OCI-LY7 (cell line): ENCODE results near the gene USP4. TPM values are rescaled to one million over a fixed set of nuclear protein-coding genes. Genes with fewer than 3 reads are reported as not detected.

Experiments used
- BruUV-seq: library from RNA; stranded (reverse); fragments of 400-500 nt; replicated peaks from 2 replicates; lab custom pipeline; 2021; lab: Mats Ljungman, UMichigan
- CTCF ChIA-PET: fragments of 300-600 bp; sonication (Branson Sonifier 250); formaldehyde crosslinking; loops from one replicate; lab custom pipeline; 2022; ENCODE audit warnings: antibody characterized with exemption; ENCODE audit not compliant: unreplicated experiment; lab: Charles Lee
- POLR2A ChIA-PET: fragments of 300-600 bp; sonication (Branson Sonifier 250); formaldehyde crosslinking; loops from one replicate; lab custom pipeline; 2022; ENCODE audit warnings: antibody characterized with exemption; lab: Charles Lee
- DNase-seq: peaks from one replicate; pipeline ENCODE4 v3.0.0-alpha.2; 2015; ENCODE audit warnings: low spot score
- H2AFZ ChIP-seq: fragments of 200-600 bp; sonication (generic), shearing (Covaris generic); 2 replicates; pipeline ENCODE4 v1.6.1; 2014; ENCODE audit warnings: mild to moderate bottlenecking, antibody characterized with exemption, low read length, moderate library complexity
- H3K27ac ChIP-seq: fragments of 200-600 bp; sonication (generic); 2 replicates; pipeline ENCODE4 v1.5.1; 2014; ENCODE audit warnings: mixed run types, low read depth, mild to moderate bottlenecking, moderate library complexity, low read length, inconsistent platforms; ENCODE audit not compliant: poor library complexity, severe bottlenecking
- H3K36me3 ChIP-seq: fragments of 200-600 bp; sonication (generic); 2 replicates; pipeline ENCODE4 v1.6.1; 2014; ENCODE audit warnings: mild to moderate bottlenecking, antibody characterized with exemption, low read length, moderate library complexity, mixed read lengths; ENCODE audit not compliant: insufficient read depth
- H3K4me1 ChIP-seq: fragments of 200-600 bp; sonication (generic); 2 replicates; pipeline ENCODE4 v1.5.1; 2014; ENCODE audit warnings: mild to moderate bottlenecking, low read length; ENCODE audit not compliant: insufficient read depth, poor library complexity, severe bottlenecking
- H3K4me2 ChIP-seq: fragments of 200-600 bp; sonication (generic); 2 replicates; pipeline ENCODE4 v1.6.1; 2014; ENCODE audit warnings: mild to moderate bottlenecking, low read length
- H3K4me3 ChIP-seq: fragments of 200-600 bp; sonication (generic); 2 replicates; pipeline ENCODE4 v1.5.1; 2014; ENCODE audit warnings: mild to moderate bottlenecking, low read depth, low read length; ENCODE audit not compliant: poor library complexity, severe bottlenecking
- H3K79me2 ChIP-seq: fragments of 200-600 bp; sonication (generic); 2 replicates; pipeline ENCODE4 v1.6.1; 2016; ENCODE audit warnings: low read depth, mild to moderate bottlenecking, low read length, moderate library complexity, mixed read lengths; ENCODE audit not compliant: insufficient read depth
- H3K9me2 ChIP-seq: fragments of 200-600 bp; sonication (generic); 2 replicates; pipeline ENCODE4 v1.6.1; 2016; ENCODE audit warnings: mild to moderate bottlenecking, low read length, mixed read lengths; ENCODE audit not compliant: insufficient read depth
- H3K9me3 ChIP-seq: fragments of 200-600 bp; sonication (generic); 2 replicates; pipeline ENCODE4 v1.6.1; 2014; ENCODE audit warnings: mild to moderate bottlenecking, mixed run types, low read length, mixed read lengths
- H4K20me1 ChIP-seq: fragments of 200-600 bp; sonication (generic); 2 replicates; pipeline ENCODE4 v1.6.1; 2014; ENCODE audit warnings: mild to moderate bottlenecking, antibody characterized with exemption, low read length, moderate library complexity, mixed read lengths; ENCODE audit not compliant: insufficient read depth
- EZH2phosphoT487 ChIP-seq: fragments of 200-600 bp; sonication (generic); IDR thresholded peaks from 2 replicates; pipeline ENCODE4 v1.6.1; 2018; ENCODE audit warnings: low read depth, borderline replicate concordance, mild to moderate bottlenecking, mixed run types, antibody characterized with exemption, low read length, moderate library complexity, mixed read lengths
- intact Hi-C: fragments of 100-400 bp; cut with micrococcal nuclease; formaldehyde crosslinking; loops from one replicate; pipeline ENCODE4 v1.10.0; 2022; ENCODE audit not compliant: unreplicated experiment
- total RNA-seq, 2 experiments: library from RNA; depleted of rRNA in 1 of 2; stranded (reverse); fragments of >200 nt in 1 of 2; shearing (Covaris generic) in 1 of 2; gene quantifications; 2 replicates each; pipeline ENCODE4 v1.2.3, GENCODE V29; 2014 to 2022
- TF ChIP-seq, protein P1 (sequence below): fragments of 200-600 bp; sonication (generic); conservative IDR thresholded peaks from 2 replicates; pipeline ENCODE4 v1.5.1; 2014; ENCODE audit warnings: mild to moderate bottlenecking, antibody characterized with exemption, low read length, moderate library complexity, mixed read lengths

The USP4 gene
- total RNA-seq, 2 experiments from 2014 or later: 28.6 to 74.6 TPM

DNA sequence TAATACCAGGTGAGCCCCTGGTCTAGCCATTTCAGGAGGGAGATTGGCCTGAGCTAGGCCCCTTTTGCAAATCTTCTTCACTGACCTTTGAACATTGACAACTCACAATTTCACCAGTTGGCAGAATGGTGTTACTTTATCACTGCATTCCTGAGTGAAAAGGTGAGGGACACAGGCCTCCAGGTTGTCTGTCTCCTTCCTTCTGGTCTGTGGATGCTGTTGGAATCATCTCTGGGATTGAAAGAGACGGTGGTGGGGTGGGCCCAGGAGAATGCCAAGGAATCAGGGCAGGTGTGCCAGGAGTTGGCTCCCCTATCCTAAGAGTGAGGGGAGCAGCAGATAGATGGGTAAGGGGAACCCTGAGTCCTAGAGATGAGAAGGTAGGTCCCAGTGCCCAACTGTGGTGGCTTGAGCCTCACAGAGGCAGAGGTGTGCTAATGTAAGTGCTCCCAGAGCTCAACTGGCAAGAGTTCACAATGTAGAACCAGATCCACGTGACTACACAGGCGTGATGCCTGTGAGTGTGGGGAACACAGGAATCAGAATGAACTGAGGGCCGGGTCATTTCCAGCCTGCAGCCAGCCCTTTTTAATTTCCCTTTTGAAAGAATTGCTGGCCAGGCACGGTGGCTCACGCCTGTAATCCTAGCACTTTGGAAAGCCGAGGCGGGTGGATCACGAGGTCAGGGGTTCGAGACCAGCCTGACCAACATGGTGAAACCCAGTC lies 74.0 kb downstream of the USP4 start:
- Histone ChIP-seq H3K4me1 (no peaks in the 10 kb centered on the region), H3K4me2 (no peak overlapping the region), H3K4me3 (no peak overlapping the region), H3K36me3 (peaks cover 15% of the 10 kb centered on the region), H2AFZ (no peak overlapping the region), H3K9me2 (no peaks in the 10 kb centered on the region), H3K9me3 (no peaks in the 10 kb centered on the region), H3K27ac (no peak overlapping the region), H4K20me1 (no peaks in the 10 kb centered on the region), H3K79me2 (no peaks in the 10 kb centered on the region)
- no peak for DNase-seq
- TF ChIP-seq EZH2phosphoT487: no peak
- TF ChIP-seq, protein P1, sequence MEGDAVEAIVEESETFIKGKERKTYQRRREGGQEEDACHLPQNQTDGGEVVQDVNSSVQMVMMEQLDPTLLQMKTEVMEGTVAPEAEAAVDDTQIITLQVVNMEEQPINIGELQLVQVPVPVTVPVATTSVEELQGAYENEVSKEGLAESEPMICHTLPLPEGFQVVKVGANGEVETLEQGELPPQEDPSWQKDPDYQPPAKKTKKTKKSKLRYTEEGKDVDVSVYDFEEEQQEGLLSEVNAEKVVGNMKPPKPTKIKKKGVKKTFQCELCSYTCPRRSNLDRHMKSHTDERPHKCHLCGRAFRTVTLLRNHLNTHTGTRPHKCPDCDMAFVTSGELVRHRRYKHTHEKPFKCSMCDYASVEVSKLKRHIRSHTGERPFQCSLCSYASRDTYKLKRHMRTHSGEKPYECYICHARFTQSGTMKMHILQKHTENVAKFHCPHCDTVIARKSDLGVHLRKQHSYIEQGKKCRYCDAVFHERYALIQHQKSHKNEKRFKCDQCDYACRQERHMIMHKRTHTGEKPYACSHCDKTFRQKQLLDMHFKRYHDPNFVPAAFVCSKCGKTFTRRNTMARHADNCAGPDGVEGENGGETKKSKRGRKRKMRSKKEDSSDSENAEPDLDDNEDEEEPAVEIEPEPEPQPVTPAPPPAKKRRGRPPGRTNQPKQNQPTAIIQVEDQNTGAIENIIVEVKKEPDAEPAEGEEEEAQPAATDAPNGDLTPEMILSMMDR: no peak
- ChIA-PET POLR2A (no interaction called here), CTCF (no interaction called here)
- intact Hi-C loops: no loop called here
- BruUV-seq: no TSS peak

DNA sequence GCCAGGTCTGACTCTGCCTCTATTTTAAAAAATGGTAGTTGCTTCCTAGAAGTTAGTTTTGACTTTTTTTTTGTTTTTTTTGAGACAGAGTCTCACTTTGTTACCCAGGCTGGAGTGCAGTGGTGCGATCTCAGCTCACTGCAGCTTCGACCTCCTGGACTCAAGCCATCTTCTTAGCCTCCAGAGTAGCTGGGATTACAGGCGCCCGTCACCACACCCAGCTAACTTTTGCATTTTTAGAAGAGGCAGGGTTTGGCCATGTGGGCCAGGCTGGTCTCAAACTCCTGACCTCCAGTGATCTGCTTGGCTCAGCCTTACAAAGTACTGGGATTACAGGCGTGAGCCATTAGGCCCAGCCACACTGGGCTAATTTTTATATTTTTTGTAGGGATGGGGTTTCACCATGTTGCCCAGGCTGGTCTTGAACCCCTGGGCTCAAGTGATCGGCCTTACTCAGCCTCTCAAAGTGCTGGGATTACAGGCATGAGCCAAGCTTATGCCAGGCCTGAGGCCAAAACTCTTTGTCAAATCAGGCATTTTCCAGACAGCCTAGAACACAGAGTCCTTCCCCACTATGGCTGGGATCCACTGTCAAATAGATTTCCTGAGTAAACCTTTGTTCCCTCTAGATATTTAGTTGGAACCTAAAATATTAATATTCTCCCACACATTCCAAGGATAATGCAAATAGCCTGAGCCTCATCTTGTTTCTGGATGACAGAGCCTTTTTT lies 76.5 kb downstream of the USP4 start:
- Histone ChIP-seq H3K27ac (no peak overlapping the region), H3K9me3 (no peaks in the 10 kb centered on the region), H3K36me3 (no peaks in the 10 kb centered on the region; the same call in 1 of the 2 replicates), H2AFZ (no peak overlapping the region), H3K79me2 (no peaks in the 10 kb centered on the region), H4K20me1 (no peaks in the 10 kb centered on the region), H3K9me2 (no peaks in the 10 kb centered on the region), H3K4me1 (no peaks in the 10 kb centered on the region), H3K4me2 (no peak overlapping the region), H3K4me3 (no peak overlapping the region)
- no peak for DNase-seq
- intact Hi-C loops: no loop called here
- CTCF ChIA-PET: no interaction called here
- POLR2A ChIA-PET: interaction anchor here (0.6 kb wide), 1 partner anchor 17 kb away, joined by 5 read pairs; no protein-coding TSS in a partner anchor
- no TSS peak for BruUV-seq
- TF ChIP-seq, protein P1: no peak
- no peak for TF ChIP-seq EZH2phosphoT487
